ENCODE results near the gene ABTB2.

DNA sequence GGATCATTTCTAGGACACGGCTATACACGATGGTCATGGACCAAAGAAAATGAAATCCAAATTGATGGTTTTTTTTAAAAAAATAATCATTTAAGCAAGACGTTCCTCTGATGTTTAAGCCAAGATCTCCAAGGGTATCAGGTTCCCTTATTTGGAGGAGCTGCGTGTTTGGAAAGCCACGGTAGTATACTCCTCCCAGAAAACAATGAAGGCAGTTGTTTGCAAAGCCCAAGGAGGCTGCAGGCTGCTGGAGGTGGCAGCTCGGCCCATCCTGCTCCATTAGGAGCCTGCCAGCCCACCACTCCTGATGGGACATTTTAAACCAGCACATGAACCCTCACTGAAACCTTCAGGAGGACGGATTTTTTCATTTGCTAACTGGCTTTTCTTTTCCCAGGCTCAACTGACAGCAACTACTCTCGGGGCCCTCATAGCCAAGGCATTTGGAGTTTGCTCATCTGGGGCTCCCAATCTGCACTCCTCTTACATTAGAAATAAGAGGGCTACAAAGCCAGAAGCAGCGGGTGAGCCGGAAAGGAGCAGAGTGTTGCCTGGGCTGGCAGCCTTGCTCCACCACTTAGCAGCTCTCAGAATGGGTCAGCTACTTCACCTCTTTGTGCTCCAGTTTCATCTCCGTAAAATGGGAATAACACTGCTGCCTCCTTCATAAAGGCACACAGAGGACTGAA lies 58.4 kb downstream of the ABTB2 start:
- TF ChIP-seq, protein P1, sequence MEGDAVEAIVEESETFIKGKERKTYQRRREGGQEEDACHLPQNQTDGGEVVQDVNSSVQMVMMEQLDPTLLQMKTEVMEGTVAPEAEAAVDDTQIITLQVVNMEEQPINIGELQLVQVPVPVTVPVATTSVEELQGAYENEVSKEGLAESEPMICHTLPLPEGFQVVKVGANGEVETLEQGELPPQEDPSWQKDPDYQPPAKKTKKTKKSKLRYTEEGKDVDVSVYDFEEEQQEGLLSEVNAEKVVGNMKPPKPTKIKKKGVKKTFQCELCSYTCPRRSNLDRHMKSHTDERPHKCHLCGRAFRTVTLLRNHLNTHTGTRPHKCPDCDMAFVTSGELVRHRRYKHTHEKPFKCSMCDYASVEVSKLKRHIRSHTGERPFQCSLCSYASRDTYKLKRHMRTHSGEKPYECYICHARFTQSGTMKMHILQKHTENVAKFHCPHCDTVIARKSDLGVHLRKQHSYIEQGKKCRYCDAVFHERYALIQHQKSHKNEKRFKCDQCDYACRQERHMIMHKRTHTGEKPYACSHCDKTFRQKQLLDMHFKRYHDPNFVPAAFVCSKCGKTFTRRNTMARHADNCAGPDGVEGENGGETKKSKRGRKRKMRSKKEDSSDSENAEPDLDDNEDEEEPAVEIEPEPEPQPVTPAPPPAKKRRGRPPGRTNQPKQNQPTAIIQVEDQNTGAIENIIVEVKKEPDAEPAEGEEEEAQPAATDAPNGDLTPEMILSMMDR (IDR thresholded peaks at IDR 0.05), result no peak
- no peak for TF ChIP-seq POLR2A (IDR thresholded peaks at IDR 0.05)
- TF ChIP-seq POLR2AphosphoS5 (IDR thresholded peaks at IDR 0.05), result no peak

Data from upper lobe of left lung (tissue), 4 donors.